Measurements from ENCODE around the gene PLXNA4.

PLXNA4 gene

GRCh38 chr7:132475037-132475668, 101.1 kb downstream of the PLXNA4 start:
- no peak for TF ChIP-seq JUND (IDR thresholded peaks at IDR 0.05; ENCODE audit: low read depth)
- no peak for DNase-seq (ENCODE audit: low read depth in 1 of 2, low spot score in 1 of 2)
- in situ Hi-C loops (cut with HindIII; ENCODE audit: low pct_unique_long_range_greater_than_20kb, low sequenced_read_pairs) = no loop called here

GRCh38 chr7:132472463-132473120, 103.7 kb downstream of the PLXNA4 start:
- DNase-seq (ENCODE audit: low read depth in 1 of 2, low spot score in 1 of 2) = no peak
- TF ChIP-seq JUND (IDR thresholded peaks at IDR 0.05; ENCODE audit: low read depth) = no peak
- in situ Hi-C loops (cut with HindIII; ENCODE audit: low pct_unique_long_range_greater_than_20kb, low sequenced_read_pairs) = no loop called here

GRCh38 chr7:132471515-132471914, 104.8 kb downstream of the PLXNA4 start:
- in situ Hi-C loops (cut with HindIII; ENCODE audit: low pct_unique_long_range_greater_than_20kb, low sequenced_read_pairs) = no loop called here
- TF ChIP-seq JUND (IDR thresholded peaks at IDR 0.05; ENCODE audit: low read depth) = no peak

GRCh38 chr7:132469681-132470080, 106.6 kb downstream of the PLXNA4 start:
- in situ Hi-C loops (cut with HindIII; ENCODE audit: low pct_unique_long_range_greater_than_20kb, low sequenced_read_pairs) = no loop called here
- no peak for DNase-seq (ENCODE audit: low read depth in 1 of 2, low spot score in 1 of 2)
- TF ChIP-seq JUND (IDR thresholded peaks at IDR 0.05; ENCODE audit: low read depth) = no peak

More at GRCh38 chr7:132471515-132471914, 104.8 kb downstream of the PLXNA4 start:
- no peak for DNase-seq (ENCODE audit: low read depth in 1 of 2, low spot score in 1 of 2)

GRCh38 chr7:132469264-132469663, 107.0 kb downstream of the PLXNA4 start:
- in situ Hi-C loops (cut with HindIII; ENCODE audit: low pct_unique_long_range_greater_than_20kb, low sequenced_read_pairs) = no loop called here
- no peak for TF ChIP-seq JUND (IDR thresholded peaks at IDR 0.05; ENCODE audit: low read depth)
- DNase-seq (ENCODE audit: low read depth in 1 of 2, low spot score in 1 of 2) = no peak

GRCh38 chr7:132466367-132466766, 109.9 kb downstream of the PLXNA4 start:
- in situ Hi-C loops (cut with HindIII; ENCODE audit: low pct_unique_long_range_greater_than_20kb, low sequenced_read_pairs) = no loop called here
- no peak for TF ChIP-seq JUND (IDR thresholded peaks at IDR 0.05; ENCODE audit: low read depth)
- DNase-seq (ENCODE audit: low read depth in 1 of 2, low spot score in 1 of 2) = no peak

- in situ Hi-C loops (cut with HindIII; ENCODE audit: low pct_unique_long_range_greater_than_20kb, low sequenced_read_pairs) = no loop called here
- TF ChIP-seq JUND (IDR thresholded peaks at IDR 0.05; ENCODE audit: low read depth) = no peak
- no peak for DNase-seq (ENCODE audit: low read depth in 1 of 2, low spot score in 1 of 2)
Measured at GRCh38 chr7:132465516-132465915, 110.8 kb downstream of the PLXNA4 start.

GRCh38 chr7:132464740-132465139, 111.5 kb downstream of the PLXNA4 start:
- no peak for TF ChIP-seq JUND (IDR thresholded peaks at IDR 0.05; ENCODE audit: low read depth)
- DNase-seq (ENCODE audit: low read depth in 1 of 2, low spot score in 1 of 2) = no peak
- in situ Hi-C loops (cut with HindIII; ENCODE audit: low pct_unique_long_range_greater_than_20kb, low sequenced_read_pairs) = no loop called here

- no peak for DNase-seq (ENCODE audit: low read depth in 1 of 2, low spot score in 1 of 2)
- TF ChIP-seq JUND (IDR thresholded peaks at IDR 0.05; ENCODE audit: low read depth) = no peak
- in situ Hi-C loops (cut with HindIII; ENCODE audit: low pct_unique_long_range_greater_than_20kb, low sequenced_read_pairs) = no loop called here
Measured at GRCh38 chr7:132463922-132464321, 112.3 kb downstream of the PLXNA4 start.

- in situ Hi-C loops (cut with HindIII; ENCODE audit: low pct_unique_long_range_greater_than_20kb, low sequenced_read_pairs) = no loop called here
- no peak for TF ChIP-seq JUND (IDR thresholded peaks at IDR 0.05; ENCODE audit: low read depth)
- DNase-seq (ENCODE audit: low read depth in 1 of 2, low spot score in 1 of 2) = no peak
Measured at GRCh38 chr7:132462478-132462877, 113.8 kb downstream of the PLXNA4 start.

GRCh38 chr7:132461032-132461592, 115.2 kb downstream of the PLXNA4 start:
- no peak for TF ChIP-seq JUND (IDR thresholded peaks at IDR 0.05; ENCODE audit: low read depth)
- in situ Hi-C loops (cut with HindIII; ENCODE audit: low pct_unique_long_range_greater_than_20kb, low sequenced_read_pairs) = no loop called here
- no peak for DNase-seq (ENCODE audit: low read depth in 1 of 2, low spot score in 1 of 2)

GRCh38 chr7:132458729-132459128, 117.5 kb downstream of the PLXNA4 start:
- TF ChIP-seq JUND (IDR thresholded peaks at IDR 0.05; ENCODE audit: low read depth) = no peak
- DNase-seq (ENCODE audit: low read depth in 1 of 2, low spot score in 1 of 2) = no peak
- in situ Hi-C loops (cut with HindIII; ENCODE audit: low pct_unique_long_range_greater_than_20kb, low sequenced_read_pairs) = no loop called here

- no peak for TF ChIP-seq JUND (IDR thresholded peaks at IDR 0.05; ENCODE audit: low read depth)
- in situ Hi-C loops (cut with HindIII; ENCODE audit: low pct_unique_long_range_greater_than_20kb, low sequenced_read_pairs) = no loop called here
- DNase-seq (ENCODE audit: low read depth in 1 of 2, low spot score in 1 of 2) = no peak
Measured at GRCh38 chr7:132457658-132458057, 118.6 kb downstream of the PLXNA4 start.
